RWPE2 (cell line): ENCODE data around the gene ENOX1.

Experiments
- ATAC-seq: fragments of 200-7000 bp; cut with Tn5 transposase; 3 replicates; pipeline ENCODE4 v1.9.1; 2021; ENCODE audit warnings: low read depth
- DNase-seq: peaks from one replicate; pipeline ENCODE4 v3.0.0-alpha.2; 2020; ENCODE audit warnings: low spot score
- H3K27ac ChIP-seq: fragments of 450-650 bp; 2 replicates; pipeline ENCODE4 v1.5.1; 2017; ENCODE audit warnings: mild to moderate bottlenecking; ENCODE audit not compliant: poor library complexity, severe bottlenecking
- H3K27me3 ChIP-seq: fragments of 250-450 bp; sonication (Bioruptor Pico); 2 replicates; pipeline ENCODE4 v1.5.1; 2021; ENCODE audit warnings: mild to moderate bottlenecking, moderate library complexity; ENCODE audit not compliant: insufficient read depth, poor library complexity, severe bottlenecking
- H3K36me3 ChIP-seq: fragments of 250-450 bp; sonication (Bioruptor Pico); 2 replicates; pipeline ENCODE4 v1.5.1; 2020; ENCODE audit warnings: low read depth, mild to moderate bottlenecking, moderate library complexity
- H3K4me1 ChIP-seq: fragments of 250-450 bp; sonication (Bioruptor Pico); 2 replicates; pipeline ENCODE4 v1.5.1; 2021; ENCODE audit warnings: mild to moderate bottlenecking, moderate library complexity; ENCODE audit not compliant: insufficient read depth, poor library complexity, severe bottlenecking
- H3K4me3 ChIP-seq: fragments of 250-450 bp; sonication (Bioruptor Pico); 2 replicates; pipeline ENCODE4 v1.5.1; 2021; ENCODE audit warnings: mild to moderate bottlenecking, moderate library complexity; ENCODE audit not compliant: severe bottlenecking
- H3K9me3 ChIP-seq: fragments of 250-450 bp; sonication (Bioruptor Pico); 2 replicates; pipeline ENCODE4 v1.5.1; 2021; ENCODE audit warnings: mild to moderate bottlenecking, moderate library complexity; ENCODE audit not compliant: severe bottlenecking
- CTCF ChIP-seq: fragments of 450-650 bp; IDR thresholded peaks from one replicate; pipeline ENCODE4 v1.5.1; 2017; ENCODE audit warnings: mild to moderate bottlenecking, moderate library complexity; ENCODE audit not compliant: poor library complexity, severe bottlenecking

The ENOX1 gene

GRCh38 chr13:43583321-43583720 lies 203.5 kb downstream of the ENOX1 start:
- H3K27me3 ChIP-seq = no peaks in the 10 kb centered on the region
- no peak overlapping the region for H3K27ac ChIP-seq
- no peak for TF ChIP-seq CTCF
- H3K36me3 ChIP-seq = no peaks in the 10 kb centered on the region
- no peak for ATAC-seq
- H3K4me3 ChIP-seq = no peak overlapping the region
- no peaks in the 10 kb centered on the region for H3K9me3 ChIP-seq
- no peak for DNase-seq
- H3K4me1 ChIP-seq = no peaks in the 10 kb centered on the region

- no peak for TF ChIP-seq CTCF
- no peak for DNase-seq
- H3K4me1 ChIP-seq = no peaks in the 10 kb centered on the region
- no peaks in the 10 kb centered on the region for H3K9me3 ChIP-seq
- no peaks in the 10 kb centered on the region for H3K36me3 ChIP-seq
- no peak overlapping the region for H3K27ac ChIP-seq
- H3K4me3 ChIP-seq = no peak overlapping the region
- no peaks in the 10 kb centered on the region for H3K27me3 ChIP-seq
- no peak for ATAC-seq
Measured at GRCh38 chr13:43580280-43580679, 206.5 kb downstream of the ENOX1 start.

- no peak for ATAC-seq
- H3K27ac ChIP-seq = no peak overlapping the region
Measured at GRCh38 chr13:43579321-43579720, 207.5 kb downstream of the ENOX1 start.

GRCh38 chr13:43574605-43575004 lies 212.2 kb downstream of the ENOX1 start:
- no peaks in the 10 kb centered on the region for H3K36me3 ChIP-seq
- TF ChIP-seq CTCF = no peak
- peaks cover 16% of the 10 kb centered on the region for H3K4me1 ChIP-seq
- no peaks in the 10 kb centered on the region for H3K9me3 ChIP-seq
- H3K4me3 ChIP-seq = no peak overlapping the region
- ATAC-seq (no peak), DNase-seq (no peak)
- no peak overlapping the region for H3K27ac ChIP-seq
- no peaks in the 10 kb centered on the region for H3K27me3 ChIP-seq

More at GRCh38 chr13:43579321-43579720, 207.5 kb downstream of the ENOX1 start:
- Histone ChIP-seq H3K9me3 (no peaks in the 10 kb centered on the region), H3K27me3 (no peaks in the 10 kb centered on the region), H3K36me3 (no peaks in the 10 kb centered on the region), H3K4me1 (no peaks in the 10 kb centered on the region), H3K4me3 (no peak overlapping the region)
- DNase-seq = no peak
- TF ChIP-seq CTCF = no peak

- Histone ChIP-seq H3K27ac (peak overlapping the region; percentile 39), H3K9me3 (no peaks in the 10 kb centered on the region), H3K4me1 (peaks cover 16% of the 10 kb centered on the region), H3K4me3 (no peak overlapping the region), H3K27me3 (no peaks in the 10 kb centered on the region), H3K36me3 (no peaks in the 10 kb centered on the region)
- ATAC-seq (no peak), DNase-seq (no peak)
- TF ChIP-seq CTCF = no peak
Measured at GRCh38 chr13:43573802-43574514, 212.8 kb downstream of the ENOX1 start.
